Kidney (tissue), 14 donors: ENCODE data around the gene SH2D4B. TPM values are rescaled to one million over a fixed set of nuclear protein-coding genes. Genes with fewer than 3 reads are reported as not detected.

Experiments
- DNase-seq, 5 donors: peaks; one replicate each; pipeline ENCODE4 v3.0.0-alpha.2; 2013 to 2020
- FAIRE-seq: peaks from 2 replicates; lab custom pipeline; 2012; peaks lifted over from hg19 to GRCh38; lab: Jason Lieb, UNC
- H3K27ac ChIP-seq, 2 donors: one replicate each; pipeline ENCODE4 v1.7.0; 2013; ENCODE audit warnings: low read depth in 2 of 2, low read length in 2 of 2, inconsistent platforms in 1 of 2
- H3K27me3 ChIP-seq: one replicate; pipeline ENCODE4 v1.7.1; 2013; ENCODE audit warnings: low read length, inconsistent platforms; ENCODE audit not compliant: control insufficient read depth, insufficient read depth
- H3K36me3 ChIP-seq, 3 donors: one replicate each; pipeline versions ENCODE4 v1.7.0 to v1.7.1; 2013; ENCODE audit warnings: low read length in 3 of 3, control low read depth in 1 of 3, inconsistent platforms in 1 of 3; ENCODE audit not compliant: insufficient read depth in 3 of 3, control insufficient read depth in 2 of 3
- H3K4me1 ChIP-seq, 3 donors: one replicate each; pipeline versions ENCODE4 v1.7.0 to v1.7.1; 2013; ENCODE audit warnings: low read length in 3 of 3, inconsistent platforms in 1 of 3, low read depth in 1 of 3; ENCODE audit not compliant: control insufficient read depth in 2 of 3, insufficient read depth in 2 of 3
- H3K4me3 ChIP-seq, 3 donors: one replicate each; pipeline versions ENCODE4 v1.7.0 to v1.8.1; 2013; ENCODE audit warnings: low read length in 3 of 3, control low read depth in 1 of 3, inconsistent platforms in 1 of 3
- H3K9ac ChIP-seq, 3 donors: one replicate each; pipeline versions ENCODE4 v1.7.0 to v1.7.1; 2013; ENCODE audit warnings: low read length in 3 of 3, control low read depth in 1 of 3, inconsistent platforms in 1 of 3
- H3K9me3 ChIP-seq, 3 donors: one replicate each; pipeline versions ENCODE4 v1.7.0 to v1.7.1; 2013; ENCODE audit warnings: low read length in 3 of 3, control low read depth in 1 of 3, inconsistent platforms in 1 of 3; ENCODE audit not compliant: control insufficient read depth in 2 of 3, insufficient read depth in 1 of 3
- intact Hi-C: fragments of 100-400 bp; cut with DNase I; formaldehyde crosslinking; loops from one replicate; pipeline ENCODE4 v1.11.1; 2022
- polyA plus RNA-seq: library from polyadenylated mRNA; stranded (reverse); fragments of 350-450 nt; fragmentation: Illumina TruSeq; extraction: RNeasy Lipid Tissue Mini Kit (QIAGEN cat#74804); gene quantifications from one replicate; pipeline ENCODE4 v1.2.3, GENCODE V29; 2014; ENCODE audit warnings: low read depth, low replicate concordance; ENCODE audit not compliant: insufficient read depth
- total RNA-seq: library from RNA; stranded (reverse); fragmentation: NEBNext Ultra II Directional; extraction: Animal tissue kit (Norgen Biotek cat#: 25700); gene quantifications from one replicate; pipeline ENCODE4 v1.2.1, GENCODE V29; 2021
- TF ChIP-seq, protein P1 (sequence below): IDR thresholded peaks from 3 replicates; pipeline ENCODE4 v1.5.1; 2012; ENCODE audit warnings: mild to moderate bottlenecking, moderate library complexity, borderline replicate concordance; ENCODE audit not compliant: insufficient read depth; ENCODE audit errors: extremely low read depth
- donor health status: control.
- donor health status: control.
- donor health status: control.
- donor health status: control.
- donor health status: control.
- donor health status: DM: yes; HTN: yes; CAD: no.
- donor health status: Normal renal cell carcinoma (clear cell type).

SH2D4B gene
- total and polyA plus RNA-seq, 2 donors from 2014 or later = 0.09 TPM; not detected in 1

DNA sequence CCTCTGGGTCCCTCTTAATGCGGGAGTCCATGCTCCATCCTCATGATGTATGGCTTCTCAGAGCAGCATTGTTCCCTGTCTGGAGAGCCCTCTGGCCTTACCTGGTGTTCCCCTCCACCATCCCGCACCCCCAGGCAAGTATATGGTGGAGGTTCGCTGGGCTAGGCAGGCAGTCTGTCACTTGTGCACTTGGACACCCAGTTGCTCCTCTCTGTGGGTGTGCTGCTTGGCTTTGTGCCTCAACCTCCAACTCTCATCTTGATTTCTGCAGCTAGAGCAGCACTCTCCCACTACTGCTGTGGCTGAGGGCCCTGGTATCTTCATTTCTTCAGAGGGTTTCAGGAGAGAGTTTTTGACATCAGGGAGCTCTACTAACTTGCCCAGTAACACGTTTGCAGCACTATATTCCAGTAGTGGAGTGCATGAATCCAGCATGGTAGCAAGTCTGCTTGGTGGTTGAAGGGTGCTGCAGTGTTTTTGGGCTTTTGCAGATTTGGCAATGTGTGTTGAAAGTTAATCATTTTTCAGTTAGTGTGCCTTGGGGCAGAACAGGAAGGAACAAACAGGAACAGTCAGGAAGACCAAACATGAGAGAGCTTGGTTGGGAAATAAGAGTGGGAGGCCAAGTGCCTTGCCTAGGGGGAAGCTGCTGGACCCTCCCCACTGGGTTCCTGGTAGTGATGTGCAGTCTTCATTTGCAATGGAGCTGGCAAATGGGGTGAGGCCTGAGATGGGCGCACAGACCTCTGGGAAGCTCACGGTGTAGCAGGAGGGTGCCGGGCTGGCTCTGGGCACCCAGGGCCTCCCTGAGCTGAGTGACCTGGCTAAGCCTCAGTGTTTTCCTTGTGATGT is 46.2 kb upstream of the SH2D4B start:
- H3K4me3 ChIP-seq = peak overlapping the region in 1 of 3 donors; percentile 11
- DNase-seq = peak in 2 of 5 donors; percentile 28 to 92
- H3K27me3 ChIP-seq = no peaks in the 10 kb centered on the region
- H3K36me3 ChIP-seq = peaks cover 0 to 21% (median 11%) of the 10 kb centered on the region in 3 donors
- H3K27ac ChIP-seq = peak overlapping the region; percentile 25 to 49
- peak overlapping the region in 1 of 3 donors; percentile 16 for H3K9ac ChIP-seq
- H3K4me1 ChIP-seq = peaks cover 2 to 57% (median 54%) of the 10 kb centered on the region in 3 donors
- H3K9me3 ChIP-seq = no peaks in the 10 kb centered on the region
- intact Hi-C loops = no loop called here
- TF ChIP-seq, protein P1, sequence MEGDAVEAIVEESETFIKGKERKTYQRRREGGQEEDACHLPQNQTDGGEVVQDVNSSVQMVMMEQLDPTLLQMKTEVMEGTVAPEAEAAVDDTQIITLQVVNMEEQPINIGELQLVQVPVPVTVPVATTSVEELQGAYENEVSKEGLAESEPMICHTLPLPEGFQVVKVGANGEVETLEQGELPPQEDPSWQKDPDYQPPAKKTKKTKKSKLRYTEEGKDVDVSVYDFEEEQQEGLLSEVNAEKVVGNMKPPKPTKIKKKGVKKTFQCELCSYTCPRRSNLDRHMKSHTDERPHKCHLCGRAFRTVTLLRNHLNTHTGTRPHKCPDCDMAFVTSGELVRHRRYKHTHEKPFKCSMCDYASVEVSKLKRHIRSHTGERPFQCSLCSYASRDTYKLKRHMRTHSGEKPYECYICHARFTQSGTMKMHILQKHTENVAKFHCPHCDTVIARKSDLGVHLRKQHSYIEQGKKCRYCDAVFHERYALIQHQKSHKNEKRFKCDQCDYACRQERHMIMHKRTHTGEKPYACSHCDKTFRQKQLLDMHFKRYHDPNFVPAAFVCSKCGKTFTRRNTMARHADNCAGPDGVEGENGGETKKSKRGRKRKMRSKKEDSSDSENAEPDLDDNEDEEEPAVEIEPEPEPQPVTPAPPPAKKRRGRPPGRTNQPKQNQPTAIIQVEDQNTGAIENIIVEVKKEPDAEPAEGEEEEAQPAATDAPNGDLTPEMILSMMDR = no peak
- FAIRE-seq = no peak

DNA sequence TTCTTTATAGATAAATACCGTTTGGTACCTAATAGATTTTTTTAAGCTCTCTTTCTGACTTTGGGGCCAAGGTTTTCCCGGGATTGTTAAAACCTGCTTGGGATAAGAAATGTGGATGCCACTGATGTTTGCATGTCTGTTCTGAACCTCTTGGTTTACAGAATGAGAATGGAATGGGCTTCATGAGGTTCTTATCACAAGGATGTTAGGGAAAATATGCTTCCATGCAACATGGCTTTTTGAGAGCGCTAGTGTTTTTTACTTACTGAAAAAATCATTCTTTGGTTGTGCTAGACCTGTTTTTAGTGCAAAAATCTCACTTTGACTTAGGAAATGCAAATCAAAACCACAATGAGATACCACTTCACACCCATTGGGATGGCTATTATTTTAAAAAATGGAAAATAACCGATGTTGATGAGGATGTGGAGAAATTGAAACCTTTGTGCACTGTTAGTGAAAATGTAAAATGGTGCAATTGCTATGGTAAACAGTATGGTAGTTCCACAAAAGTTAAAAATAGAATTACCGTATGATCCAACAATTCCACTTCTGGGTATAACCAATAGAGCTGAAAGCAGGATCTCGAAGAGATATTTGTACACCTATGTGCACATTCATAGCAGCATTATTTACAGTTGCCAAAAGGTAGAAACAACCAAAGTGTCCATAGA is 44.7 kb upstream of the SH2D4B start:
- peak in 1 of 5 donors; percentile 0 for DNase-seq
- H3K27ac ChIP-seq = peak overlapping the region in 1 of 2 donors; percentile 20
- intact Hi-C loops = no loop called here
- peaks cover 0 to 21% (median 11%) of the 10 kb centered on the region in 3 donors for H3K36me3 ChIP-seq
- H3K27me3 ChIP-seq = no peaks in the 10 kb centered on the region
- peaks cover 2 to 66% (median 56%) of the 10 kb centered on the region in 3 donors for H3K4me1 ChIP-seq
- H3K9me3 ChIP-seq = no peaks in the 10 kb centered on the region
- H3K9ac ChIP-seq = no peak overlapping the region
- FAIRE-seq = no peak
- no peak overlapping the region for H3K4me3 ChIP-seq
- TF ChIP-seq, protein P1 = no peak

DNA sequence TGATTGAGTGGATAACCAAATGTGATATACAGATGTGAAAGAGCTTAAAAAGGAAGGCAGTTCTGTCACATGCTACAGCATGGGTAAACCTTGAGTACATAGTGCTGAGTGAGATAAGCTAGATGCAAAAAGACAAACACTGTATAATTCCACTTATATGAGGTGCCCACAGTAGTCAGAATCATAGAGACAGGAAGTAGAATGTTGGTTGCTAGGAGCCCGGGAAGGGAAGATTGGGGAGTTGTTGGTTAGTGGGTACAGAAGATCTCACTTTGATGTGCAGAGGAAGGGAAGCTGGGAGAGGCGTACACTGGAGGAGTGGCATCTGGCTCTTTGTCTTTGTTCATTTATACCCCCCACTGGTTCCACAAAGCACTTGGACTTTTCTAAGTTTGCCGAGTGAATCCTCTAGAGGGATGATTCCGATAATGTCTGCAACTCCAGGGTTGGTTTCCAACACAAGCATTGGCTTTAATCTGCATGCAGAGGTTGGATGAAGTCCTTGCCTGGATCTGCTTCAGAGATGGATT is 44.1 kb upstream of the SH2D4B start:
- Histone ChIP-seq H3K4me1 (peaks cover 2 to 70% (median 55%) of the 10 kb centered on the region in 3 donors), H3K9ac (no peak overlapping the region), H3K4me3 (no peak overlapping the region), H3K27me3 (no peaks in the 10 kb centered on the region), H3K36me3 (peaks cover 0 to 21% (median 11%) of the 10 kb centered on the region in 3 donors), H3K27ac (peak overlapping the region; percentile 17 to 20), H3K9me3 (no peaks in the 10 kb centered on the region)
- DNase-seq = peak in 1 of 5 donors; percentile 7
- intact Hi-C loops = no loop called here
- TF ChIP-seq, protein P1 = no peak
- FAIRE-seq = no peak
